GM18951 (cell line): ENCODE measurements around the gene FN3KRP.

Source experiments
- POLR2A ChIP-seq: IDR thresholded peaks from 4 replicates; pipeline ENCODE4 v1.6.1; 2011; ENCODE audit warnings: mild to moderate bottlenecking; ENCODE audit not compliant: insufficient read length, insufficient read depth; ENCODE audit errors: extremely low read depth
- in situ Hi-C: fragments of 300-500 bp; cut with MboI; formaldehyde crosslinking; loops from one replicate; pipeline ENCODE4 v1.12.0; 2022; ENCODE audit warnings: low sequenced_read_pairs, mixed read lengths, inconsistent platforms; ENCODE audit not compliant: unreplicated experiment

Gene FN3KRP

DNA sequence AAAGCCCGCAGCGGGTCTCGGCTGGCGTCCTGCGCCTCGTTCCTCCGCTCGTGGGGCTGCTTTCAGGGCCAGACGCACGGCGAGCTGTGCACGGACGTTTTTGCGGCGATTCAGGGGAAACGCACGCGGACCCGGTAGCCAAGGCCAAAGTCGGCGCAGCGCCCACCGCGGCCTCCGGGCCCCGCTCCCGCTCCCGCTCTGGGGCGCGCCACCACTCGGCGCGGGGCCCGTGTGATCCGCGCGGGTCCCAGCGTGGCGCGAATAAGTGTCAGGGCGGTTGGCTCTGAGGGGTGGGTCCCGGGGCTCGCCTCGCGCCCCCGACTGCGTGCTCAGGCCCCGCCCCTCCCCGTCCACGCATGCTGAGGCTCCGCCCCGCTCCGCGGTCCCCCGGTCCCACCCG, 34.7 kb downstream of the FN3KRP start:
- in situ Hi-C loops: no loop called here
- TF ChIP-seq POLR2A: no peak

- TF ChIP-seq POLR2A: peak; percentile 53
- in situ Hi-C loops: no loop called here
Observed at GRCh38 chr17:82751571-82752370, 35.3 kb downstream of the FN3KRP start, which contains the start of gene TBCD. TBCD (plus strand) TSS chr17:82752065; CDS start chr17:82752194, 129 bp downstream.

DNA sequence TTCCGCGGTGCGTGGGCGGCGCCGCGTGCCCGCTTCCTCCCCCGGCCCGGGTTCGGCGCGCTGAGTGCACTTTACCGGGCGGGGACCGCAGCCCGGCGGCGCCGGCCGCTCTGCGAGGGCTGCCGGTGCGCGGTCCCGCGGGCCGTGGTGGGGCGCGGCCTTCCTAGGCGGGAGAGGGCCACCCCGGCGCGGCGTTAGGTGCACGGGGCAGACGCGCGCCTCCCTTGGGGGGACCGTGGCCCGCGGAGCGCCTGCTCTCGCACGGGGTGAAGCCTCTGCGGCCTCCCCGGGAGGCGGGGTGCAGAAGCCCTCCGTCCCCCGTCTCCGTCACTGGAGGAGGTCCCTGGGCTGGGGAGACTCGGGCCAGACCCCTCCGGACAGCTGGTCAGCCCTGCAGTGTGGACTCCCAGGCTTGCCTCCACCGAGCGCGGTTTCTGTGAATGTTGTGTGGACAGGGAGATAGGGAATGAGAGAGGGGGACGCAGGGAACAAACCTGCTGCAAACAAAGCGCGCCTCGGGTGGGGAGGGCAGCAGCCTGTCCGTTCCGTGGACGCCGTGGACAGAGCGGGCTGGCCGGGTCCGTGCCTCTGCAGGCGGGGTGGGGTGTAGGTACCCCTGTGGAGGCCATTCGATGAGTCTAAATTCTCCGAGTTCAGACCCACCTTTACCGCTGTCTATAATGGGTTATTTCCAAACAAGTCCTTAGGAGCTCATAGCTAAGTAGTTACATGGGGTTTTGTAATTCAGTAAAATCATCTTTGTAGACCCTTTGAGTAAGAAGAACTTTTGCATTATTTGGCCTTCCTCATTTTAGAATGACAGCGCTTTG, 36.1 kb downstream of the FN3KRP start:
- in situ Hi-C loops: no loop called here
- TF ChIP-seq POLR2A: no peak

- TF ChIP-seq POLR2A: no peak
- in situ Hi-C loops: no loop called here
Observed at GRCh38 chr17:82753201-82753464, 36.6 kb downstream of the FN3KRP start.

- in situ Hi-C loops: no loop called here
- no peak for TF ChIP-seq POLR2A
Observed at GRCh38 chr17:82754297-82755208, 38.0 kb downstream of the FN3KRP start.

DNA sequence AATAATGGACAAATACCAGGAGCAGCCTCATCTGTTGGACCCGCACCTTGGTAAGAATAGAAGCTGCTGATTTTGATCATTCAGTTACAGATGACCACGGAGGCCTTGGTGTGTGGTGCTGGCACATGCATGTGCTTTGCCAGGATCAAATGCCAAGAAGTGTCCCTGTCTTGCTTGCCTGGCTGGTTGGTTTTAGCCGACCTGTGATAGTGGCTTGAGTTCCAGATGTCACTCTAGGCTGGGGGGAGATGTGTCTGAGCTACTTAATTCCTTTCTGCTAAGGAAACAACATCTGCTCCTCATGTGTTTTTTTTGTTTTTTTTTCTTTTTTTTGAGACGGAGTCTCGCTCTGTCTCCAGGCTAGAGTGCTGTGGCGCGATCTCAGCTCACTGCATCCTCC, 39.7 kb downstream of the FN3KRP start:
- in situ Hi-C loops: no loop called here
- TF ChIP-seq POLR2A: no peak

DNA sequence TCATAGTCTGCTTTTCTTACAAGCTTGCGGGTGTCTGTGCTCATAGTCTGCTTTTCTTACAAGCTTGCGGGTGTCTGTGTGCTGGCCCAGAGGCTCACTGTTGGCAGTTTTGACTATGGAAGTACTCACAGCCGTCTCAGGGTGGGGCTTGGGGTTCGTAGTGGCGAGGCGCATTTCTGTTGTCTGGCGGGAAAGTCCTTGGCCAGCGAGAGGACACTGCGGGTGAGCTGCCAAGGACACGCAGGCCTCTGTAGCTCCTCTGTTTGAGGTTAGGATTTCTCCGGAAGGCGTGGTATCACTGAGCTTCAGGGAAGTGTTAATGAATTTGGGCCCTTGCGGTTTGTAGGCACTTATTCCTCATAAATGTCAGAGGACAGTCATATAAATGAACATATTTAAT, 48.9 kb downstream of the FN3KRP start:
- no peak for TF ChIP-seq POLR2A
- in situ Hi-C loops: loop anchor here (10.0 kb wide), 1 partner anchor 101 kb away; no protein-coding TSS in a partner anchor

- TF ChIP-seq POLR2A: no peak
- in situ Hi-C loops: loop anchor here (10.0 kb wide), 1 partner anchor 102 kb away; no protein-coding TSS in a partner anchor
Observed at GRCh38 chr17:82767041-82767754, 50.7 kb downstream of the FN3KRP start.

- no peak for TF ChIP-seq POLR2A
- in situ Hi-C loops: loop anchor here (10.0 kb wide), 1 partner anchor 104 kb away; no protein-coding TSS in a partner anchor
Observed at GRCh38 chr17:82769041-82769440, 52.5 kb downstream of the FN3KRP start.

- in situ Hi-C loops: loop anchor here (10.0 kb wide), 1 partner anchor 87 kb away; no protein-coding TSS in a partner anchor
- TF ChIP-seq POLR2A: no peak
Observed at GRCh38 chr17:82772026-82772425, 55.5 kb downstream of the FN3KRP start.

- in situ Hi-C loops: loop anchor here (10.0 kb wide), 1 partner anchor 90 kb away; no protein-coding TSS in a partner anchor
Observed at GRCh38 chr17:82774456-82774855, 58.0 kb downstream of the FN3KRP start.
